Mesendoderm (in vitro differentiated cells): ENCODE measurements around the gene SDR42E1.

ENCODE experiments used
- DNase-seq: peaks from one replicate; pipeline ENCODE4 v3.0.0; 2013
- H2AK5ac ChIP-seq: 2 replicates; pipeline ENCODE4 v1.6.1; 2013; ENCODE audit warnings: low read length, inconsistent platforms
- H2BK120ac ChIP-seq: 2 replicates; pipeline ENCODE4 v1.6.1; 2013; ENCODE audit warnings: low read depth, mild to moderate bottlenecking, low read length, moderate library complexity, mixed read lengths
- H2BK15ac ChIP-seq: replicated peaks from 2 replicates; pipeline ENCODE4 v1.6.1; 2013; ENCODE audit warnings: low read depth, mild to moderate bottlenecking, moderate library complexity
- H2BK5ac ChIP-seq: 2 replicates; pipeline ENCODE4 v1.6.1; 2013; ENCODE audit warnings: low read length, inconsistent platforms
- H3K18ac ChIP-seq: 2 replicates; pipeline ENCODE4 v1.6.1; 2013; ENCODE audit warnings: mild to moderate bottlenecking, low read length, mixed read lengths
- H3K23ac ChIP-seq: one replicate; pipeline ENCODE4 v1.6.1; 2013; ENCODE audit warnings: low read length
- H3K27ac ChIP-seq: 2 replicates; pipeline ENCODE4 v1.5.1; 2013; ENCODE audit warnings: low read depth, mild to moderate bottlenecking, inconsistent platforms, low read length, moderate library complexity
- H3K27me3 ChIP-seq: 2 replicates; pipeline ENCODE4 v1.6.1; 2013; ENCODE audit warnings: low read length, control low read depth, mild to moderate bottlenecking, inconsistent platforms; ENCODE audit not compliant: insufficient read depth, poor library complexity
- H3K36me3 ChIP-seq: 2 replicates; pipeline ENCODE4 v1.6.1; 2013; ENCODE audit warnings: low read length, inconsistent platforms; ENCODE audit not compliant: control insufficient read depth, insufficient read depth
- H3K4ac ChIP-seq: one replicate; pipeline ENCODE4 v1.6.1; 2013; ENCODE audit warnings: low read depth, mild to moderate bottlenecking, low read length, moderate library complexity
- H3K4me1 ChIP-seq: 2 replicates; pipeline ENCODE4 v1.6.1; 2013; ENCODE audit warnings: low read depth, low read length, inconsistent platforms; ENCODE audit not compliant: control insufficient read depth
- H3K4me2 ChIP-seq: 2 replicates; pipeline ENCODE4 v1.6.1; 2013; ENCODE audit warnings: low read length
- H3K4me3 ChIP-seq: 2 replicates; pipeline ENCODE4 v1.5.1; 2013; ENCODE audit warnings: mild to moderate bottlenecking, low read length
- H3K56ac ChIP-seq: one replicate; pipeline ENCODE4 v1.6.1; 2013; ENCODE audit warnings: low read length
- H3K79me1 ChIP-seq: 2 replicates; pipeline ENCODE4 v1.6.1; 2013; ENCODE audit warnings: low read length, inconsistent platforms
- H3K79me2 ChIP-seq: 2 replicates; pipeline ENCODE4 v1.6.1; 2013; ENCODE audit warnings: mild to moderate bottlenecking, low read length; ENCODE audit not compliant: control insufficient read depth, insufficient read depth
- H3K9ac ChIP-seq: 2 replicates; pipeline ENCODE4 v1.6.1; 2013; ENCODE audit warnings: low read length, inconsistent platforms
- H4K5ac ChIP-seq: one replicate; pipeline ENCODE4 v1.6.1; 2013; ENCODE audit warnings: low read length
- H4K8ac ChIP-seq: one replicate; pipeline ENCODE4 v1.6.1; 2013; ENCODE audit warnings: low read depth, mild to moderate bottlenecking, control low read depth, low read length, moderate library complexity
- WGBS: extraction: QIAGEN DNeasy Blood & Tissue Kit; methylation state at CpG from one replicate; pipeline ENCODE4 v1.1.7; 2013; ENCODE audit warnings: low lambda C conversion rate, missing lambda C conversion rate; ENCODE audit not compliant: insufficient coverage; ENCODE audit errors: extremely low coverage; 5-methylcytosine and 5-hydroxymethylcytosine counted together

SDR42E1 gene

GRCh38 chr16:82055117-82055516, 43.8 kb upstream of the SDR42E1 start:
- H2BK15ac ChIP-seq: no peak overlapping the region
- H3K27ac ChIP-seq: no peak overlapping the region
- no peak overlapping the region for H3K4me2 ChIP-seq
- no peak overlapping the region for H3K56ac ChIP-seq
- no peak overlapping the region for H3K4ac ChIP-seq
- WGBS: no CpG with 5 or more reads among the region's 3 CpGs
- no peak overlapping the region for H3K18ac ChIP-seq
- no peak overlapping the region for H2AK5ac ChIP-seq
- H2BK5ac ChIP-seq: no peak overlapping the region
- no peaks in the 10 kb centered on the region for H3K4me1 ChIP-seq
- no peak overlapping the region for H3K9ac ChIP-seq
- no peak overlapping the region for H2BK120ac ChIP-seq
- H3K79me1 ChIP-seq: no peaks in the 10 kb centered on the region
- H3K4me3 ChIP-seq: no peak overlapping the region
- no peak overlapping the region for H4K8ac ChIP-seq
- no peaks in the 10 kb centered on the region for H3K27me3 ChIP-seq
- no peaks in the 10 kb centered on the region for H3K36me3 ChIP-seq
- no peak overlapping the region for H3K23ac ChIP-seq
- no peak for DNase-seq
- H4K5ac ChIP-seq: no peak overlapping the region
- no peaks in the 10 kb centered on the region for H3K79me2 ChIP-seq

- Histone ChIP-seq H3K18ac (no peak overlapping the region), H4K5ac (no peak overlapping the region), H2BK15ac (no peak overlapping the region), H3K56ac (no peak overlapping the region), H3K9ac (no peak overlapping the region), H3K4me1 (no peaks in the 10 kb centered on the region), H2BK5ac (no peak overlapping the region), H3K79me2 (no peaks in the 10 kb centered on the region), H3K27me3 (no peaks in the 10 kb centered on the region), H3K4ac (no peak overlapping the region), H3K79me1 (no peaks in the 10 kb centered on the region), H3K4me3 (no peak overlapping the region), H2BK120ac (no peak overlapping the region), H2AK5ac (no peak overlapping the region), H3K4me2 (no peak overlapping the region), H3K23ac (no peak overlapping the region), H3K36me3 (no peaks in the 10 kb centered on the region), H3K27ac (no peak overlapping the region), H4K8ac (no peak overlapping the region)
- no peak for DNase-seq
- WGBS: no CpG with 5 or more reads among the region's 5 CpGs
These were observed 40.4 kb upstream of the SDR42E1 start for GRCh38 chr16:82051656-82052055.

DNA sequence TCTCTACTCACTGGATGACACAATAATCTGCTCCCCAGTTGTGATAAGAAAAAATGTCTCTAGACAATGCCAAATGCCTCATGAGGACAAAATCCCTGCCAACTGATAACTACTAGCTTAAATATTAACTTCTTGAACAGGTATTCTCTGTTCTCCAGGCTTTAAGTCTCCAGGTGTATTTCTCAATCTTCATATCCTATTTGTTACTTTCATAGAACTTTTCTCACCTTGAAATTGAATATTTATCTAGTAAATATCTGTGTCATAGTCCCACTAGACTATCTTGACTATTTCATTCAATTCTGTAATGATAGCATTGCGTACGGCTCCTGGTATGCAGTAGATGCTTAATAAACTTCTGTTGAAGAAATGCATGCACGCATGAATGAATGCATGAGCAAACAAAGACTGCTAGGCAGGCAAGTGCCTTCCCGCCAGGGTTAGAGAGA, 39.7 kb upstream of the SDR42E1 start:
- Histone ChIP-seq H3K9ac (no peak overlapping the region), H3K4me3 (no peak overlapping the region), H2BK120ac (no peak overlapping the region), H4K5ac (no peak overlapping the region), H3K4me1 (no peaks in the 10 kb centered on the region), H2BK15ac (no peak overlapping the region), H3K56ac (no peak overlapping the region), H3K18ac (no peak overlapping the region), H3K36me3 (no peaks in the 10 kb centered on the region), H3K4ac (no peak overlapping the region), H3K23ac (no peak overlapping the region), H3K79me1 (no peaks in the 10 kb centered on the region), H3K27me3 (no peaks in the 10 kb centered on the region), H2BK5ac (no peak overlapping the region), H4K8ac (no peak overlapping the region), H3K79me2 (no peaks in the 10 kb centered on the region), H3K27ac (no peak overlapping the region), H3K4me2 (no peak overlapping the region), H2AK5ac (no peak overlapping the region)
- no peak for DNase-seq
- no CpG with 5 or more reads among the region's 4 CpGs for WGBS

GRCh38 chr16:82050506-82050905, 39.2 kb upstream of the SDR42E1 start:
- WGBS: no CpG with 5 or more reads among the region's 3 CpGs
- Histone ChIP-seq H3K56ac (no peak overlapping the region), H3K4ac (no peak overlapping the region), H3K23ac (no peak overlapping the region), H3K18ac (no peak overlapping the region), H3K79me2 (no peaks in the 10 kb centered on the region), H2BK15ac (no peak overlapping the region), H3K27ac (no peak overlapping the region), H3K9ac (no peak overlapping the region), H4K5ac (no peak overlapping the region), H3K4me2 (no peak overlapping the region), H3K36me3 (no peaks in the 10 kb centered on the region), H2BK5ac (no peak overlapping the region), H2BK120ac (no peak overlapping the region), H4K8ac (no peak overlapping the region), H2AK5ac (no peak overlapping the region), H3K27me3 (no peaks in the 10 kb centered on the region), H3K79me1 (no peaks in the 10 kb centered on the region), H3K4me3 (no peak overlapping the region), H3K4me1 (no peaks in the 10 kb centered on the region)
- no peak for DNase-seq

- no peak overlapping the region for H3K4ac ChIP-seq
- H4K5ac ChIP-seq: no peak overlapping the region
- H2BK120ac ChIP-seq: no peak overlapping the region
- H2AK5ac ChIP-seq: no peak overlapping the region
- H2BK15ac ChIP-seq: no peak overlapping the region
- no peaks in the 10 kb centered on the region for H3K79me1 ChIP-seq
- H3K23ac ChIP-seq: no peak overlapping the region
- H4K8ac ChIP-seq: no peak overlapping the region
- no peaks in the 10 kb centered on the region for H3K4me1 ChIP-seq
- H3K18ac ChIP-seq: no peak overlapping the region
- H2BK5ac ChIP-seq: no peak overlapping the region
- WGBS: no CpG with 5 or more reads among the region's 1 CpG
- no peak overlapping the region for H3K4me2 ChIP-seq
- no peak overlapping the region for H3K27ac ChIP-seq
- no peaks in the 10 kb centered on the region for H3K36me3 ChIP-seq
- DNase-seq: no peak
- H3K9ac ChIP-seq: no peak overlapping the region
- H3K4me3 ChIP-seq: no peak overlapping the region
- no peak overlapping the region for H3K56ac ChIP-seq
- no peaks in the 10 kb centered on the region for H3K79me2 ChIP-seq
- no peaks in the 10 kb centered on the region for H3K27me3 ChIP-seq
These were observed 38.2 kb upstream of the SDR42E1 start for GRCh38 chr16:82049484-82049883.

DNA sequence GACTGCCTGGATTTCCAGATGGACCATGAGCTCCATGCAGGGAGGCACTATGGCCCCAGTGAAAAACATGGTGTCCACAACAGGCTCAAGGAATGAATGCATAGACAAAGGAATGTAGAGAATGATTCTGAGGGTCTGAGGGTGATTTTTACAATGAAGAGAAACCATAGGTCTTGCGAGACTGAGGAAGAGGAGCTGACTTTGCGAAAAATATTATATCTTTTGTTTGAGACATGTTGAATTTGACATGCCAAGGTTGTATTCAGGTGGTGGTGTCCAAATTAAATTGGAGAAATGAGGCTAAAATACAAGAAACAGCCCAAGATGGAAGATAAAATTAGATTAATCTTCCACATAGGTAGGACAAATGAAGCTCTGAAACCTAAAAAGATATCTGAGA, 36.5 kb upstream of the SDR42E1 start:
- no peaks in the 10 kb centered on the region for H3K79me1 ChIP-seq
- no peaks in the 10 kb centered on the region for H3K4me1 ChIP-seq
- H3K23ac ChIP-seq: no peak overlapping the region
- no peak overlapping the region for H2BK120ac ChIP-seq
- H3K4ac ChIP-seq: no peak overlapping the region
- no peak overlapping the region for H2BK15ac ChIP-seq
- H3K4me3 ChIP-seq: no peak overlapping the region
- no CpG with 5 or more reads among the region's 2 CpGs for WGBS
- H3K18ac ChIP-seq: no peak overlapping the region
- H3K56ac ChIP-seq: no peak overlapping the region
- no peak overlapping the region for H4K8ac ChIP-seq
- H3K9ac ChIP-seq: no peak overlapping the region
- no peaks in the 10 kb centered on the region for H3K36me3 ChIP-seq
- H2BK5ac ChIP-seq: no peak overlapping the region
- H3K27me3 ChIP-seq: no peaks in the 10 kb centered on the region
- no peak overlapping the region for H3K4me2 ChIP-seq
- no peak overlapping the region for H3K27ac ChIP-seq
- no peaks in the 10 kb centered on the region for H3K79me2 ChIP-seq
- no peak overlapping the region for H2AK5ac ChIP-seq
- DNase-seq: no peak
- H4K5ac ChIP-seq: no peak overlapping the region
